Hepatocyte (in vitro differentiated cells): ENCODE results near the gene CDC45.

Source experiments
- EZH2 ChIP-seq: fragments of 200-600 bp; sonication (generic); IDR thresholded peaks from 2 replicates; pipeline ENCODE4 v1.6.1; 2016; ENCODE audit warnings: antibody characterized with exemption, mild to moderate bottlenecking, borderline replicate concordance
- TF ChIP-seq, protein P1 (sequence below): fragments of 200-600 bp; sonication (generic); IDR thresholded peaks from 2 replicates; pipeline ENCODE4 v1.5.1; 2016; ENCODE audit warnings: antibody characterized with exemption, mild to moderate bottlenecking; ENCODE audit not compliant: poor library complexity

GRCh38 chr22:19549428-19549827 is 69.7 kb downstream of the CDC45 start:
- TF ChIP-seq, protein P1, sequence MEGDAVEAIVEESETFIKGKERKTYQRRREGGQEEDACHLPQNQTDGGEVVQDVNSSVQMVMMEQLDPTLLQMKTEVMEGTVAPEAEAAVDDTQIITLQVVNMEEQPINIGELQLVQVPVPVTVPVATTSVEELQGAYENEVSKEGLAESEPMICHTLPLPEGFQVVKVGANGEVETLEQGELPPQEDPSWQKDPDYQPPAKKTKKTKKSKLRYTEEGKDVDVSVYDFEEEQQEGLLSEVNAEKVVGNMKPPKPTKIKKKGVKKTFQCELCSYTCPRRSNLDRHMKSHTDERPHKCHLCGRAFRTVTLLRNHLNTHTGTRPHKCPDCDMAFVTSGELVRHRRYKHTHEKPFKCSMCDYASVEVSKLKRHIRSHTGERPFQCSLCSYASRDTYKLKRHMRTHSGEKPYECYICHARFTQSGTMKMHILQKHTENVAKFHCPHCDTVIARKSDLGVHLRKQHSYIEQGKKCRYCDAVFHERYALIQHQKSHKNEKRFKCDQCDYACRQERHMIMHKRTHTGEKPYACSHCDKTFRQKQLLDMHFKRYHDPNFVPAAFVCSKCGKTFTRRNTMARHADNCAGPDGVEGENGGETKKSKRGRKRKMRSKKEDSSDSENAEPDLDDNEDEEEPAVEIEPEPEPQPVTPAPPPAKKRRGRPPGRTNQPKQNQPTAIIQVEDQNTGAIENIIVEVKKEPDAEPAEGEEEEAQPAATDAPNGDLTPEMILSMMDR, result no peak
- no peak for TF ChIP-seq EZH2
